ENCODE data around the gene KRTAP4-12. TPM values are rescaled to one million over a fixed set of nuclear protein-coding genes. Genes with fewer than 3 reads are reported as not detected.
"Not testable (repeated sequence)": the region's sequence is repeated elsewhere in the genome, so short reads cannot be mapped to it uniquely, and the experiment has no call there.

The KRTAP4-12 gene
- total RNA-seq, 1 experiment from 2014 or later: not detected

DNA sequence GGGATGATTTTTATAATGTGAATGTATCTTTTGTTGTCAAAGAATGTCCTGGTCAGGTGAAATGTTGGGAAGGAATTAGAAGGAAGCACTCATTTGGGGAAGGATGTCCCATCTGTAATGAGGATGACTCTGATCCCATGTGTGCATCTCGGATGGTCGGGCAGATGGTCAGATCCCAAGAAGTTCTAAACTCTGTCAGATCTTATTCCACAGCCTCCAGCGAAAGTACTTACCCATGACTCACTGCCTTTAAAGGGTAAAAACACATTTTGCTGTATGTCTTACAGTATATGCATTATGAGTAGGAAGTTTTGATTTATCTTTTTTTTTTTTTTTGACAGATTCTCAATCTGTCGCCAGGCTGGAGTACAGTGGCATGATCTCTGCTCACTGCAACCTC, 5.3 kb downstream of the KRTAP4-12 start:
- H3K27ac ChIP-seq (ENCODE audit: low read depth, low read length, poor library complexity, severe bottlenecking): no peak overlapping the region
- CTCF ChIA-PET: no interaction called here
- BruUV-seq (replicated peaks): no TSS peak
- H3K36me3 ChIP-seq (ENCODE audit: insufficient read depth, low read length, poor library complexity, severe bottlenecking): no peaks in the 10 kb centered on the region
- no peak overlapping the region for H3K4me3 ChIP-seq (ENCODE audit: low read depth, low read length, poor library complexity, severe bottlenecking)
- TF ChIP-seq, protein P1, sequence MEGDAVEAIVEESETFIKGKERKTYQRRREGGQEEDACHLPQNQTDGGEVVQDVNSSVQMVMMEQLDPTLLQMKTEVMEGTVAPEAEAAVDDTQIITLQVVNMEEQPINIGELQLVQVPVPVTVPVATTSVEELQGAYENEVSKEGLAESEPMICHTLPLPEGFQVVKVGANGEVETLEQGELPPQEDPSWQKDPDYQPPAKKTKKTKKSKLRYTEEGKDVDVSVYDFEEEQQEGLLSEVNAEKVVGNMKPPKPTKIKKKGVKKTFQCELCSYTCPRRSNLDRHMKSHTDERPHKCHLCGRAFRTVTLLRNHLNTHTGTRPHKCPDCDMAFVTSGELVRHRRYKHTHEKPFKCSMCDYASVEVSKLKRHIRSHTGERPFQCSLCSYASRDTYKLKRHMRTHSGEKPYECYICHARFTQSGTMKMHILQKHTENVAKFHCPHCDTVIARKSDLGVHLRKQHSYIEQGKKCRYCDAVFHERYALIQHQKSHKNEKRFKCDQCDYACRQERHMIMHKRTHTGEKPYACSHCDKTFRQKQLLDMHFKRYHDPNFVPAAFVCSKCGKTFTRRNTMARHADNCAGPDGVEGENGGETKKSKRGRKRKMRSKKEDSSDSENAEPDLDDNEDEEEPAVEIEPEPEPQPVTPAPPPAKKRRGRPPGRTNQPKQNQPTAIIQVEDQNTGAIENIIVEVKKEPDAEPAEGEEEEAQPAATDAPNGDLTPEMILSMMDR (conservative IDR thresholded peaks at IDR 0.05; ENCODE audit: low read depth, low read length): no peak
- TF ChIP-seq EZH2 (IDR thresholded peaks at IDR 0.05; ENCODE audit: borderline replicate concordance, low read depth, low read length, poor library complexity, severe bottlenecking): no peak
- intact Hi-C loops (cut with micrococcal nuclease; ENCODE audit: unreplicated experiment): no loop called here
- H3K9me3 ChIP-seq (ENCODE audit: low read depth, low read length, poor library complexity, severe bottlenecking): no peaks in the 10 kb centered on the region
- POLR2A ChIA-PET (ENCODE audit: low non-redundant PET): no interaction called here
- no peak for DNase-seq (ENCODE audit: low spot score)
- H3K4me1 ChIP-seq (ENCODE audit: insufficient read depth, low read length, poor library complexity, severe bottlenecking): no peaks in the 10 kb centered on the region
- H3K27me3 ChIP-seq (replicated peaks; ENCODE audit: insufficient read depth, low read depth, low read length, poor library complexity): no peaks in the 10 kb centered on the region

DNA sequence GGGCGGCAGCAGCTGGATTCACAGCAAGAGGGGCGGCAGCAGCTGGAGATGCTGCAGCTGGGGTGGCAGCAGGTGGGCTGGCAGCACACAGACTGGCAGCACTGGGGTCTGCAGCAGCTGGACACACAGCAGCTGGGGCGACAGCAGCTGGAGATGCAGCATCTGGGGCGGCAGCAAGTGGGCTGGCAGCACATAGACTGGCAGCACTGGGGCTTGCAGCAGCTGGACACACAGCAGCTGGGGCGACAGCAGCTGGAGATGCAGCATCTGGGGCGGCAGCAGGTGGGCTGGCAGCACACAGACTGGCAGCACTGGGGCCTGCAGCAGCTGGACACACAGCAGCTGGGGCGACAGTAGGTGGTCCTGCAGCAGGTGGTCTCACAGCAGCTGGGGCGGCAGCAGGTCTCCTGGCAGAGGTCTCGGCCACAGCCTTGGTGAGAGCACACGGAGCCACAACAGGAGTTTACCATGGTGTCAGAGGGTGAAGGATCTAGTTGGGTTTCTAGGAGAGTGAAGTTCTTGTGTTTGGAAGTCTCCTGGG, 6.1 kb downstream of the KRTAP4-12 start, which contains the start of gene KRTAP4-11:
Gene KRTAP4-11 (minus strand): TSS at position 528 of the 541 bp plus-strand sequence. CDS start 58 bp downstream, at position 470.
- H3K4me3 ChIP-seq (ENCODE audit: low read depth, low read length, poor library complexity, severe bottlenecking); H3K9me3 ChIP-seq (ENCODE audit: low read depth, low read length, poor library complexity, severe bottlenecking); intact Hi-C loops (cut with micrococcal nuclease; ENCODE audit: unreplicated experiment); CTCF ChIA-PET; H3K27ac ChIP-seq (ENCODE audit: low read depth, low read length, poor library complexity, severe bottlenecking); BruUV-seq (replicated peaks); POLR2A ChIA-PET (ENCODE audit: low non-redundant PET); H3K4me1 ChIP-seq (ENCODE audit: insufficient read depth, low read length, poor library complexity, severe bottlenecking); DNase-seq (ENCODE audit: low spot score); H3K27me3 ChIP-seq (replicated peaks; ENCODE audit: insufficient read depth, low read depth, low read length, poor library complexity); H3K36me3 ChIP-seq (ENCODE audit: insufficient read depth, low read length, poor library complexity, severe bottlenecking): not testable (repeated sequence)

DNA sequence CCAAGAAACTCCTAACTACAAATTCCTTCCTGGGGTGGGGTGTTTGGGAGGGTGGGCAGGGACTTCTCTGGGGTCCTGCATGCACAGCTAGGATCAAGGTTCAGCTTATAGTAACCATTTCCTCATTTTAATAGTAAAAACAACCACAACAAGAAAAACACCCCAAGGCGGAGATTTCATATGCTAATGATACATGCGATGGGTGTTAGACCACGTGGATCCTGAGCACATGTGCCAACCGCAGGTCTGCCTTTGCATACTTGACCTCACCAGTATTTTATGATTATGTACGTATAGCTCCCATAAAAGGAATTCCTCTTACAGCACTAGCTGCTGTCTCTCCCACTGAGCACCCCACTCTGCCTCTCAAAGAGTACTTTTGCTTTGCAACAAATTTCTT, 7.7 kb downstream of the KRTAP4-12 start:
- ChIA-PET POLR2A (ENCODE audit: low non-redundant PET) (no interaction called here), CTCF (no interaction called here)
- no peak overlapping the region for H3K4me3 ChIP-seq (ENCODE audit: low read depth, low read length, poor library complexity, severe bottlenecking)
- intact Hi-C loops (cut with micrococcal nuclease; ENCODE audit: unreplicated experiment): no loop called here
- no peak overlapping the region for H3K27ac ChIP-seq (ENCODE audit: low read depth, low read length, poor library complexity, severe bottlenecking)
- no TSS peak for BruUV-seq (replicated peaks)
- no peaks in the 10 kb centered on the region for H3K27me3 ChIP-seq (replicated peaks; ENCODE audit: insufficient read depth, low read depth, low read length, poor library complexity)
- no peak for TF ChIP-seq EZH2 (IDR thresholded peaks at IDR 0.05; ENCODE audit: borderline replicate concordance, low read depth, low read length, poor library complexity, severe bottlenecking)
- TF ChIP-seq, protein P1 (conservative IDR thresholded peaks at IDR 0.05; ENCODE audit: low read depth, low read length): no peak
- no peaks in the 10 kb centered on the region for H3K9me3 ChIP-seq (ENCODE audit: low read depth, low read length, poor library complexity, severe bottlenecking)
- DNase-seq (ENCODE audit: low spot score): no peak
- no peaks in the 10 kb centered on the region for H3K36me3 ChIP-seq (ENCODE audit: insufficient read depth, low read length, poor library complexity, severe bottlenecking)
- H3K4me1 ChIP-seq (ENCODE audit: insufficient read depth, low read length, poor library complexity, severe bottlenecking): no peaks in the 10 kb centered on the region

DNA sequence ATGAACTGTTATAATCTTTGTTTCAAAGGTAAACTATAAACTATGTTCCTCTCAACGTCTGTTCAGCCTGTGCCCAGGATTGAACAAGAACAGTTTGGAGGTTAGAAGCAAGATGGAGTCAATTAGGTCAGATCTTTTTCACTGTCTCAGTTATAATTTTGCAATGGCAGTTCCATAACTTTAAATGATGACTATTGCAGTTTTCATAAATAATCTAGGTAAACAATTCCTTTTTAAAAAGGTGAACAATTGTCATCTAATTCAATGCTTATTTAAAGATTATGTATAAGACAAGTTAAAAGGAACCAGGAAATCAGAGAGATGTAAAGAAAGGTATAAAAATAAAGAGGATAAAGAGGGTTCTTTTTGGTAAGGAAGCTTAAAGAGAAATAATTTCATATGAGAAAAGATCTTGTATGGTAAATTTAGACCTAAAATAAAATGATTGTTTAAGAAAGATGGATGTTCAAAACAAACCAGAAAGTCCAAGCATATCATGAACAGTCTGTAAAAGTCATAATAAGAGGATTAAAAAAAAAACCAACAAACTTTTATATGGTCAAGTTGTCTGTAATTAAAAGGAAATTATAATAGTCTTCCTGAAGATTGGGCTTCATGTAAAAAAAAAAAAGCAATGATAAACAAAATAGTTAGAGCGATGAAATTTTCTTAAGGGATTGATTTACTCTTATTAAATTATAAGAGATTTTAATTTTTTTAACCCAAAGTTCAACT, 12.7 kb downstream of the KRTAP4-12 start:
- no peaks in the 10 kb centered on the region for H3K9me3 ChIP-seq (ENCODE audit: low read depth, low read length, poor library complexity, severe bottlenecking)
- BruUV-seq (replicated peaks): no TSS peak
- H3K36me3 ChIP-seq (ENCODE audit: insufficient read depth, low read length, poor library complexity, severe bottlenecking): no peaks in the 10 kb centered on the region
- no peaks in the 10 kb centered on the region for H3K4me1 ChIP-seq (ENCODE audit: insufficient read depth, low read length, poor library complexity, severe bottlenecking)
- ChIA-PET POLR2A (ENCODE audit: low non-redundant PET) (no interaction called here), CTCF (no interaction called here)
- no peak overlapping the region for H3K4me3 ChIP-seq (ENCODE audit: low read depth, low read length, poor library complexity, severe bottlenecking)
- H3K27ac ChIP-seq (ENCODE audit: low read depth, low read length, poor library complexity, severe bottlenecking): no peak overlapping the region
- intact Hi-C loops (cut with micrococcal nuclease; ENCODE audit: unreplicated experiment): no loop called here
- TF ChIP-seq, protein P1 (conservative IDR thresholded peaks at IDR 0.05; ENCODE audit: low read depth, low read length): no peak
- no peak for TF ChIP-seq EZH2 (IDR thresholded peaks at IDR 0.05; ENCODE audit: borderline replicate concordance, low read depth, low read length, poor library complexity, severe bottlenecking)
- no peak for DNase-seq (ENCODE audit: low spot score)
- H3K27me3 ChIP-seq (replicated peaks; ENCODE audit: insufficient read depth, low read depth, low read length, poor library complexity): no peaks in the 10 kb centered on the region

DNA sequence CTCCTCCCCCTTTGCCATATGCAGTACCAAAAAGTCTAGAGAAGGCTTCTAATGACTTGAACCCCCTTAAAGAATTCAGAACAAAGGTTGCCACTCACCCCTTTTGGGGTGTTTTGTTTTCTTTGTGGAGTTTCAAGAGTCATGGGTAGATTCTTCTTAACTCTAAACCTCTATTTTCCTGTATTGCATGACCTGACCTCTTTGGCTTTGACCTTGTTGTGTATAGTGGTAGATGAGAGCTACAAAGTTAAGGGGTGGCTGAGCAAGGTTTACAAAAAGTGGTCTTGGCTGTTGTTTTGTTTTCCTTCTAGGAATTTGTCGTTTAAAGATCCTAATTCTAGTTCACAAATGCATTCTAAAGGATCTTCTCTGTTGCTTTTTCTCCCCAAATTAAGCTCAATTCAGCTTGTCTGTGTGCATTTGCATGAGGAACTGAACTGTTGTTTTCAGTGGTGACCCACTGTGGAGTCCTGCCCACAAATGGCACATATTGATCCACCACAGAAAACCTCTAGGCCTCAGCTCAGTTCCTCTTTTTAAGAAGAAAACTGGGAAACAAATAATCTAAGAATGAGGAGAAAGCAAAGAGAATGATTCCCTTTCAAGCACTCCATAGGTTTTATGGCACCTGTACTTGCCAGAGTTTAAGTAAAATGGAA, 15.1 kb downstream of the KRTAP4-12 start:
- H3K9me3 ChIP-seq (ENCODE audit: low read depth, low read length, poor library complexity, severe bottlenecking); CTCF ChIA-PET; H3K27ac ChIP-seq (ENCODE audit: low read depth, low read length, poor library complexity, severe bottlenecking); DNase-seq (ENCODE audit: low spot score); H3K36me3 ChIP-seq (ENCODE audit: insufficient read depth, low read length, poor library complexity, severe bottlenecking); BruUV-seq (replicated peaks); H3K4me1 ChIP-seq (ENCODE audit: insufficient read depth, low read length, poor library complexity, severe bottlenecking); H3K4me3 ChIP-seq (ENCODE audit: low read depth, low read length, poor library complexity, severe bottlenecking); intact Hi-C loops (cut with micrococcal nuclease; ENCODE audit: unreplicated experiment); POLR2A ChIA-PET (ENCODE audit: low non-redundant PET); H3K27me3 ChIP-seq (replicated peaks; ENCODE audit: insufficient read depth, low read depth, low read length, poor library complexity): not testable (repeated sequence)
